Measurements from ENCODE around the gene REG1B.
A peak's percentile ranks its signal among the peaks of the same experiment; 100 is the strongest.
"Not testable (repeated sequence)": the region's sequence is repeated elsewhere in the genome, so short reads cannot be mapped to it uniquely, and the experiment has no call there.

REG1B gene

GRCh38 chr2:79084495-79085135 lies 3.2 kb downstream of the REG1B start:
- DNase-seq (ENCODE audit: low spot score): no peak

DNA sequence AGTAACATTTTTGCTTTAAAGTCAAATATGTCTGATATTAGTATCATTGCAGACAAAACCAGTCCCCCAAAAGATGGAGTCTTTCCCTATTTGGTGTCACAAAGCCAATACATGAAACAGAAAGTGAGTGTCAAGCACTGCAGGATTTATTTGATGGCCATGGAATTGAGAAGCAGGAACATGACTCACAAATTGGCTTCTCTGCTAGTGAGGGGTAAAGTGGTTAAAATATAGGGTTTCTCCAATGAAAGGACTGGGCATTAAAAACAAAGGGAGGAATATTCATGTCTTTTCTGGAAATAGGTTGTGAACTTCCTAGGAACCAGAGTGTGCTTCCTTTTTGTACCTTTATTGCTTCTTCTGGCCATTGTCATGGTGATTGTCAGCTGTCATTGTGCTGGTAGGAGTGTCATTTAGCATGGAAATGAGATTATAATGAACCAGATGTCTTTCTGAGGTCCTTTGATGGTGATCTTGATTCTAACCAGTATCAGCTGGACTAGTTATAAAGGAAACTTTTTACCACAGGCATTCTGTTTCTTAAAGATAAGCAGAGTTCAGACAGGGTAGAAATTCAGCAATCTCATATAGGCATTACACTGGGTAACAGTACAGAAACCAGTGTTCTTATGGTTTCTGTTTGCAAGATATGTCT lies 4.1 kb downstream of the REG1B start:
- DNase-seq (ENCODE audit: low spot score): no peak

- DNase-seq (ENCODE audit: low spot score): no peak
Measured at GRCh38 chr2:79082987-79083386, 4.8 kb downstream of the REG1B start.

DNA sequence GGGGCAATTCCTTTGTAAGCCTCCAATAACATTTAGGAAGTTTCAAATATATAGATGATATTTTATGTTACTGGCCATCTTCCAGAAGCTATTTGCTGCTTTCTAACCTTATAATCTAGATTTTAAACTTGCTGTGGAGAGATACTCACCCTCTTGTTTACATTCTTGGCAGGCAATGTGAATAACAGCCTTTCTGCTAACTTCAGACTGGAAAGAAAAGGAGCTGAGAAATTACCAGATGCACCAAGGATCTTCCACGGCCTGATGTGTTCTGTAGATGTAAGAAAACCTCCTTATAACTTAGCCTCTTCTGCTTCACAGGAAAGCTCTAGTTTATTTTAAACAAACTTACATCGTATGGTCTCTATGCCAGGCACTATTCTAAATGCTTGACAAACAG lies 16.7 kb downstream of the REG1B start:
- DNase-seq (ENCODE audit: low spot score): no peak

- no peak for DNase-seq (ENCODE audit: low spot score)
Measured at GRCh38 chr2:79065201-79065600, 22.6 kb downstream of the REG1B start.

GRCh38 chr2:79054769-79055168 lies 33.0 kb downstream of the REG1B start:
- not testable (repeated sequence) for DNase-seq (ENCODE audit: low spot score)

- DNase-seq (ENCODE audit: low spot score): not testable (repeated sequence)
Measured at GRCh38 chr2:79053486-79053885, 34.3 kb downstream of the REG1B start.

DNA sequence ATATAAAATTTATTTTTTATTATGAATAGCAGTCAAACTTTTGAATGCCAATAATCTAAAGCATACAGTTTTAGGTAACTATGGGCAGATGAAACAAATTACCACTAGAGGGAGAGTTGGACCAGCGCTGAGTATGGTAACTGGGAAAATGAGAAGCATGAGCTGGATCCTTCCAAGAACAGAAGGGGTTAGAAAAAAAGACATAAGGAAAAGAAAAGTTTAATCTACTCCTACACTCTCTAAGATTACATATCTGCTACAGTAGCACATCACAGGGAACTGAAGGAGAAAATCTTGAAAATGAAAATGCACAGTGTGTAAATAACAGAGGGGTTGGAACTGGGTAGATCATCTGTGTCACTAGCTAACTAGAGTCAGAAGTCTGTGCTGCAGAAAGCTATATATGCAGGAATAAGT lies 46.8 kb downstream of the REG1B start:
- DNase-seq (ENCODE audit: low spot score): peak; percentile 38

- DNase-seq (ENCODE audit: low spot score): no peak
Measured at GRCh38 chr2:79039944-79040343, 47.8 kb downstream of the REG1B start.

All from HuH-7 (cell line).